HG02943 (cell line): ENCODE results near the gene RHOV.

ENCODE experiments used
- ATAC-seq: cut with Tn5 transposase; IDR thresholded peaks from one replicate; pipeline ENCODE4 v1.9.1; 2021; ENCODE audit warnings: mild to moderate bottlenecking, low read depth, moderate library complexity; ENCODE audit not compliant: unreplicated experiment

The RHOV gene

DNA sequence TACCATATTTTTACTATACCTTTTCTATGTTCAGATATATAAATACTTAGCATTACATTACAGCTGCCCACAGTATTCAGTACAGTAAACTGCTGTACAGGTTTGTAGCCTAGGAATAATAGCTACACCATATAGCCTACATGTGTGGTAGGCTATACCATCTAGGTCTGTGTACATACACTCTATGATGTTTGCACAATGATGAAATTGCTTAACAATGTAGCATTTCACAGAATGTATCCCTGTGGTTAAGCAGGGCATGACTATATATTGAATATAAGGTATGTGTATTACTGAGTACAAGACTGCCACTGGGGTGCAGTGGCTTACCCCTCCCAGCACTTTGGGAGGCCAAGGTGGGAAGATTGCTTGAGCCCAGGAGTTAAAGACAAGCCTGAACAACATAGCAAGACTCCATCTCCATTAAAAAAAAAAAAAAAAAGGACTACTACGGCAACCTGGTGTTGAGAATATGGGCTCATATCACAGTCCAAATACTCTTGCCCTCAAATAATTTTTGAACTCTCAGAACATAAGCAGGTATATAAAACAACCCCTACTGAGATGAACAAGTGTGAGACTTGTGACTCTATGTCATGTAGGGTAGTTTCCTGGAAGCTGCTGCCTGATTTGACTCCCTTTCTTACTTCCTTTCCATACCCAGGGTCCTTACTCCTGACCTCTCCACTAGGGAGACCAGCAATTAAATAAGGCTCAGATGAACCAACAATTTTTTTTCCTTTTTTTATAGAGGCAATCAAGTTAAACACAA is 50.3 kb downstream of the RHOV start:
- ATAC-seq, result no peak
